RWPE2 (cell line): ENCODE results near the gene CFP.
A peak's percentile ranks its signal among the peaks of the same experiment; 100 is the strongest.

Experiments used
- ATAC-seq: fragments of 200-7000 bp; cut with Tn5 transposase; 3 replicates; pipeline ENCODE4 v1.9.1; 2021; ENCODE audit warnings: low read depth
- DNase-seq: peaks from one replicate; pipeline ENCODE4 v3.0.0-alpha.2; 2020; ENCODE audit warnings: low spot score
- H3K27ac ChIP-seq: fragments of 450-650 bp; 2 replicates; pipeline ENCODE4 v1.5.1; 2017; ENCODE audit warnings: mild to moderate bottlenecking; ENCODE audit not compliant: poor library complexity, severe bottlenecking
- H3K27me3 ChIP-seq: fragments of 250-450 bp; sonication (Bioruptor Pico); 2 replicates; pipeline ENCODE4 v1.5.1; 2021; ENCODE audit warnings: mild to moderate bottlenecking, moderate library complexity; ENCODE audit not compliant: insufficient read depth, poor library complexity, severe bottlenecking
- H3K36me3 ChIP-seq: fragments of 250-450 bp; sonication (Bioruptor Pico); 2 replicates; pipeline ENCODE4 v1.5.1; 2020; ENCODE audit warnings: low read depth, mild to moderate bottlenecking, moderate library complexity
- H3K4me1 ChIP-seq: fragments of 250-450 bp; sonication (Bioruptor Pico); 2 replicates; pipeline ENCODE4 v1.5.1; 2021; ENCODE audit warnings: mild to moderate bottlenecking, moderate library complexity; ENCODE audit not compliant: insufficient read depth, poor library complexity, severe bottlenecking
- H3K4me3 ChIP-seq: fragments of 250-450 bp; sonication (Bioruptor Pico); 2 replicates; pipeline ENCODE4 v1.5.1; 2021; ENCODE audit warnings: mild to moderate bottlenecking, moderate library complexity; ENCODE audit not compliant: severe bottlenecking
- H3K9me3 ChIP-seq: fragments of 250-450 bp; sonication (Bioruptor Pico); 2 replicates; pipeline ENCODE4 v1.5.1; 2021; ENCODE audit warnings: mild to moderate bottlenecking, moderate library complexity; ENCODE audit not compliant: severe bottlenecking
- CTCF ChIP-seq: fragments of 450-650 bp; IDR thresholded peaks from one replicate; pipeline ENCODE4 v1.5.1; 2017; ENCODE audit warnings: mild to moderate bottlenecking, moderate library complexity; ENCODE audit not compliant: poor library complexity, severe bottlenecking

The CFP gene

GRCh38 chrX:47632666-47633065 is 2.9 kb upstream of the CFP start:
- Histone ChIP-seq H3K4me1 (no peaks in the 10 kb centered on the region), H3K9me3 (no peaks in the 10 kb centered on the region), H3K4me3 (no peak overlapping the region), H3K27ac (no peak overlapping the region), H3K27me3 (no peaks in the 10 kb centered on the region), H3K36me3 (no peaks in the 10 kb centered on the region; the same call in 1 of the 2 replicates)
- ATAC-seq, result no peak
- no peak for TF ChIP-seq CTCF
- DNase-seq, result no peak

- Histone ChIP-seq H3K4me3 (no peak overlapping the region), H3K27me3 (no peaks in the 10 kb centered on the region), H3K27ac (no peak overlapping the region), H3K36me3 (no peaks in the 10 kb centered on the region; the same call in 1 of the 2 replicates), H3K9me3 (no peaks in the 10 kb centered on the region), H3K4me1 (no peaks in the 10 kb centered on the region)
- no peak for TF ChIP-seq CTCF
- no peak for DNase-seq
- no peak for ATAC-seq
Measured at GRCh38 chrX:47631676-47632075, 1.9 kb upstream of the CFP start.

- DNase-seq (no peak), ATAC-seq (no peak)
- H3K4me3 ChIP-seq, result no peak overlapping the region
- no peak overlapping the region for H3K27ac ChIP-seq
- no peak for TF ChIP-seq CTCF
- no peaks in the 10 kb centered on the region for H3K9me3 ChIP-seq
- no peaks in the 10 kb centered on the region for H3K27me3 ChIP-seq
- H3K36me3 ChIP-seq, result no peaks in the 10 kb centered on the region
- H3K4me1 ChIP-seq, result no peaks in the 10 kb centered on the region
Measured at GRCh38 chrX:47628982-47629381, 748 bp downstream of the CFP start.

GRCh38 chrX:47625365-47625764 is 4.4 kb downstream of the CFP start:
- no peaks in the 10 kb centered on the region for H3K36me3 ChIP-seq
- H3K27me3 ChIP-seq, result no peaks in the 10 kb centered on the region
- H3K4me1 ChIP-seq, result no peaks in the 10 kb centered on the region
- H3K27ac ChIP-seq, result no peak overlapping the region
- DNase-seq (no peak), ATAC-seq (no peak)
- TF ChIP-seq CTCF, result no peak
- no peaks in the 10 kb centered on the region for H3K9me3 ChIP-seq
- no peak overlapping the region for H3K4me3 ChIP-seq

- Histone ChIP-seq H3K4me1 (no peaks in the 10 kb centered on the region), H3K36me3 (no peaks in the 10 kb centered on the region), H3K27ac (no peak overlapping the region), H3K9me3 (no peaks in the 10 kb centered on the region), H3K4me3 (peak overlapping the region; percentile 14), H3K27me3 (no peaks in the 10 kb centered on the region)
- ATAC-seq (peak; percentile 82), DNase-seq (peak; percentile 57)
- no peak for TF ChIP-seq CTCF
Measured at GRCh38 chrX:47623540-47624027, 6.1 kb downstream of the CFP start.
